GM08714 (cell line): Measurements from ENCODE around the gene POLR2A.
"Not testable (repeated sequence)": the region's sequence is repeated elsewhere in the genome, so short reads cannot be mapped to it uniquely, and the experiment has no call there.

ENCODE experiments used
- H3K4me3 ChIP-seq: fragments of 200-500 bp; sonication (Bioruptor generic); 2 replicates; pipeline ENCODE4 v1.5.1; 2014; ENCODE audit warnings: mild to moderate bottlenecking, low read length, inconsistent platforms
- ZNF274 ChIP-seq: IDR thresholded peaks from 2 replicates; pipeline ENCODE4 v1.6.1; 2012; ENCODE audit warnings: mild to moderate bottlenecking, low read depth, low read length

Gene POLR2A

GRCh38 chr17:7466639-7467341 is 17.4 kb upstream of the POLR2A start:
- TF ChIP-seq ZNF274: no peak
- H3K4me3 ChIP-seq: no peak overlapping the region

- no peak for TF ChIP-seq ZNF274
- no peak overlapping the region for H3K4me3 ChIP-seq
These were observed 16.7 kb upstream of the POLR2A start for GRCh38 chr17:7467498-7467897.

- TF ChIP-seq ZNF274: no peak
- no peak overlapping the region for H3K4me3 ChIP-seq
These were observed 15.9 kb upstream of the POLR2A start for GRCh38 chr17:7468290-7468689.

- no peak for TF ChIP-seq ZNF274
- no peak overlapping the region for H3K4me3 ChIP-seq
These were observed 15.3 kb upstream of the POLR2A start for GRCh38 chr17:7468804-7469389.

- not testable (repeated sequence) for H3K4me3 ChIP-seq
These were observed 14.3 kb upstream of the POLR2A start for GRCh38 chr17:7469843-7470242.

GRCh38 chr17:7470457-7470973 is 13.7 kb upstream of the POLR2A start:
- not testable (repeated sequence) for H3K4me3 ChIP-seq

GRCh38 chr17:7471729-7472128 is 12.4 kb upstream of the POLR2A start:
- no peak for TF ChIP-seq ZNF274

GRCh38 chr17:7474767-7475166 is 9.4 kb upstream of the POLR2A start:
- not testable (repeated sequence) for H3K4me3 ChIP-seq

More at GRCh38 chr17:7471729-7472128, 12.4 kb upstream of the POLR2A start:
- H3K4me3 ChIP-seq: no peak overlapping the region

- H3K4me3 ChIP-seq: no peak overlapping the region
- no peak for TF ChIP-seq ZNF274
These were observed 8.3 kb upstream of the POLR2A start for GRCh38 chr17:7475764-7476422.

- no peak for TF ChIP-seq ZNF274
These were observed 7.7 kb upstream of the POLR2A start for GRCh38 chr17:7476494-7476893.

GRCh38 chr17:7476951-7477350 is 7.2 kb upstream of the POLR2A start:
- no peak overlapping the region for H3K4me3 ChIP-seq
- no peak for TF ChIP-seq ZNF274

More at GRCh38 chr17:7476494-7476893, 7.7 kb upstream of the POLR2A start:
- H3K4me3 ChIP-seq: no peak overlapping the region

- TF ChIP-seq ZNF274: no peak
- no peak overlapping the region; the same call in 1 of the 2 replicates for H3K4me3 ChIP-seq
These were observed 6.5 kb upstream of the POLR2A start for GRCh38 chr17:7477392-7478275.

- peak overlapping the region; percentile 85 for H3K4me3 ChIP-seq
- TF ChIP-seq ZNF274: no peak
These were observed 5.6 kb upstream of the POLR2A start for GRCh38 chr17:7478276-7479212.
